RWPE2 (cell line): ENCODE data around the gene RNF151.

Source experiments
- ATAC-seq: fragments of 200-7000 bp; cut with Tn5 transposase; 3 replicates; pipeline ENCODE4 v1.9.1; 2021; ENCODE audit warnings: low read depth
- DNase-seq: peaks from one replicate; pipeline ENCODE4 v3.0.0-alpha.2; 2020; ENCODE audit warnings: low spot score
- H3K27ac ChIP-seq: fragments of 450-650 bp; 2 replicates; pipeline ENCODE4 v1.5.1; 2017; ENCODE audit warnings: mild to moderate bottlenecking; ENCODE audit not compliant: poor library complexity, severe bottlenecking
- H3K27me3 ChIP-seq: fragments of 250-450 bp; sonication (Bioruptor Pico); 2 replicates; pipeline ENCODE4 v1.5.1; 2021; ENCODE audit warnings: mild to moderate bottlenecking, moderate library complexity; ENCODE audit not compliant: insufficient read depth, poor library complexity, severe bottlenecking
- H3K36me3 ChIP-seq: fragments of 250-450 bp; sonication (Bioruptor Pico); 2 replicates; pipeline ENCODE4 v1.5.1; 2020; ENCODE audit warnings: low read depth, mild to moderate bottlenecking, moderate library complexity
- H3K4me1 ChIP-seq: fragments of 250-450 bp; sonication (Bioruptor Pico); 2 replicates; pipeline ENCODE4 v1.5.1; 2021; ENCODE audit warnings: mild to moderate bottlenecking, moderate library complexity; ENCODE audit not compliant: insufficient read depth, poor library complexity, severe bottlenecking
- H3K4me3 ChIP-seq: fragments of 250-450 bp; sonication (Bioruptor Pico); 2 replicates; pipeline ENCODE4 v1.5.1; 2021; ENCODE audit warnings: mild to moderate bottlenecking, moderate library complexity; ENCODE audit not compliant: severe bottlenecking
- H3K9me3 ChIP-seq: fragments of 250-450 bp; sonication (Bioruptor Pico); 2 replicates; pipeline ENCODE4 v1.5.1; 2021; ENCODE audit warnings: mild to moderate bottlenecking, moderate library complexity; ENCODE audit not compliant: severe bottlenecking
- CTCF ChIP-seq: fragments of 450-650 bp; IDR thresholded peaks from one replicate; pipeline ENCODE4 v1.5.1; 2017; ENCODE audit warnings: mild to moderate bottlenecking, moderate library complexity; ENCODE audit not compliant: poor library complexity, severe bottlenecking

Gene RNF151

GRCh38 chr16:1978476-1979120 is 11.9 kb downstream of the RNF151 start:
- ATAC-seq = no peak
- H3K4me1 ChIP-seq = no peaks in the 10 kb centered on the region
- no peak for DNase-seq
- no peak for TF ChIP-seq CTCF
- no peaks in the 10 kb centered on the region for H3K27me3 ChIP-seq
- peak overlapping the region; percentile 47 for H3K27ac ChIP-seq
- H3K36me3 ChIP-seq = peaks cover 31% of the 10 kb centered on the region
- peak overlapping the region; percentile 41 for H3K4me3 ChIP-seq
- H3K9me3 ChIP-seq = no peaks in the 10 kb centered on the region

GRCh38 chr16:1979271-1980029 is 12.8 kb downstream of the RNF151 start:
- Histone ChIP-seq H3K36me3 (peaks cover 29% of the 10 kb centered on the region), H3K4me1 (no peaks in the 10 kb centered on the region), H3K9me3 (no peaks in the 10 kb centered on the region), H3K27ac (peak overlapping the region; percentile 47), H3K27me3 (no peaks in the 10 kb centered on the region), H3K4me3 (peak overlapping the region; percentile 41)
- peak; percentile 91 for DNase-seq
- TF ChIP-seq CTCF = no peak
- peak; percentile 57 for ATAC-seq

- Histone ChIP-seq H3K27me3 (no peaks in the 10 kb centered on the region), H3K9me3 (no peaks in the 10 kb centered on the region), H3K4me1 (peaks cover 3% of the 10 kb centered on the region), H3K36me3 (peaks cover 24% of the 10 kb centered on the region), H3K4me3 (peak overlapping the region; percentile 41), H3K27ac (peak overlapping the region; percentile 47)
- ATAC-seq (peak; percentile 1; the same call in 1 of the 3 replicates), DNase-seq (no peak)
- TF ChIP-seq CTCF = no peak
Measured at GRCh38 chr16:1980030-1980769, 13.5 kb downstream of the RNF151 start.

- Histone ChIP-seq H3K27me3 (no peaks in the 10 kb centered on the region), H3K36me3 (peaks cover 29% of the 10 kb centered on the region), H3K27ac (no peak overlapping the region), H3K9me3 (no peaks in the 10 kb centered on the region), H3K4me1 (peaks cover 5% of the 10 kb centered on the region), H3K4me3 (no peak overlapping the region)
- DNase-seq = no peak
- no peak for TF ChIP-seq CTCF
- ATAC-seq = no peak
Measured at GRCh38 chr16:1980770-1981087, 14.1 kb downstream of the RNF151 start.
